MM.1S (cell line): Measurements from ENCODE around the gene CHD2.

Experiments used
- DNase-seq: peaks from one replicate; pipeline ENCODE4 v3.0.0-alpha.2; 2015
- H2AFZ ChIP-seq: fragments of 300-600 bp; sonication (generic); 2 replicates; pipeline ENCODE4 v1.6.0; 2016; ENCODE audit warnings: antibody characterized with exemption, low read length
- H3F3A ChIP-seq: fragments of 300-600 bp; sonication (generic); 2 replicates; pipeline ENCODE4 v1.6.1; 2016; ENCODE audit warnings: mild to moderate bottlenecking, antibody characterized with exemption, low read length, moderate library complexity, mixed read lengths; ENCODE audit not compliant: insufficient read depth
- H3K27ac ChIP-seq: fragments of 300-600 bp; sonication (generic); 2 replicates; pipeline ENCODE4 v1.5.1; 2016; ENCODE audit warnings: mild to moderate bottlenecking, low read length
- H3K27me3 ChIP-seq: fragments of 300-600 bp; sonication (generic); replicated peaks from 2 replicates; pipeline ENCODE4 v1.6.0; 2016; ENCODE audit warnings: low read length; ENCODE audit not compliant: insufficient read depth
- H3K36me3 ChIP-seq: fragments of 300-600 bp; sonication (generic); replicated peaks from 2 replicates; pipeline ENCODE4 v1.6.1; 2016; ENCODE audit warnings: mild to moderate bottlenecking, low read length, mixed read lengths; ENCODE audit not compliant: insufficient read depth
- H3K4me1 ChIP-seq: fragments of 300-600 bp; sonication (generic); 2 replicates; pipeline ENCODE4 v1.6.1; 2016; ENCODE audit warnings: low read length, mixed read lengths
- H3K4me2 ChIP-seq: fragments of 300-600 bp; sonication (generic); 2 replicates; pipeline ENCODE4 v1.6.0; 2016; ENCODE audit warnings: low read depth, low read length
- H3K4me3 ChIP-seq: fragments of 300-600 bp; sonication (generic); 2 replicates; pipeline ENCODE4 v1.5.1; 2016; ENCODE audit warnings: low read length, mixed read lengths
- H3K79me2 ChIP-seq: fragments of 300-600 bp; sonication (generic); 2 replicates; pipeline ENCODE4 v1.6.1; 2016; ENCODE audit warnings: mixed run types, low read length, mixed read lengths
- H3K9ac ChIP-seq: fragments of 300-600 bp; sonication (generic); 2 replicates; pipeline ENCODE4 v1.6.1; 2016; ENCODE audit warnings: low read length, mixed read lengths
- H3K9me2 ChIP-seq: fragments of 300-600 bp; sonication (generic); replicated peaks from 2 replicates; pipeline ENCODE4 v1.6.1; 2016; ENCODE audit warnings: mild to moderate bottlenecking, low read length, mixed read lengths; ENCODE audit not compliant: insufficient read depth
- H3K9me3 ChIP-seq: fragments of 300-600 bp; sonication (generic); replicated peaks from 2 replicates; pipeline ENCODE4 v1.6.1; 2016; ENCODE audit warnings: mild to moderate bottlenecking, low read length, mixed read lengths; ENCODE audit not compliant: insufficient read depth
- H4K20me1 ChIP-seq: fragments of 300-600 bp; sonication (generic); 2 replicates; pipeline ENCODE4 v1.6.1; 2016; ENCODE audit warnings: mild to moderate bottlenecking, low read length, moderate library complexity, mixed read lengths; ENCODE audit not compliant: insufficient read depth
- CTCF ChIP-seq: fragments of 300-600 bp; sonication (generic); IDR thresholded peaks from 2 replicates; pipeline ENCODE4 v1.5.1; 2016; ENCODE audit warnings: antibody characterized with exemption, low read length, mixed read lengths
- EZH2 ChIP-seq: fragments of 300-600 bp; sonication (generic); optimal IDR thresholded peaks from 2 replicates; pipeline ENCODE3; 2017; ENCODE audit warnings: low read depth, mild to moderate bottlenecking, antibody characterized with exemption, low read length, mixed read lengths
- EZH2phosphoT487 ChIP-seq: fragments of 300-600 bp; sonication (generic); IDR thresholded peaks from 2 replicates; pipeline ENCODE4 v1.6.1; 2018; ENCODE audit warnings: antibody characterized with exemption, low read length

Gene CHD2

GRCh38 chr15:92886042-92886537 is 14.0 kb upstream of the CHD2 start:
- peaks cover 7% of the 10 kb centered on the region; the same call in 1 of the 2 replicates for H3F3A ChIP-seq
- H4K20me1 ChIP-seq: peaks cover 3% of the 10 kb centered on the region; the same call in 1 of the 2 replicates

GRCh38 chr15:92886815-92887214 is 13.3 kb upstream of the CHD2 start:
- Histone ChIP-seq H3F3A (peaks cover 10% of the 10 kb centered on the region; the same call in 1 of the 2 replicates), H3K4me1 (peaks cover 24% of the 10 kb centered on the region), H3K79me2 (peaks cover 89% of the 10 kb centered on the region), H3K27ac (no peak overlapping the region), H3K9me2 (no peaks in the 10 kb centered on the region), H3K4me3 (no peak overlapping the region), H3K27me3 (no peaks in the 10 kb centered on the region), H3K36me3 (peaks cover 29% of the 10 kb centered on the region), H3K9me3 (no peaks in the 10 kb centered on the region), H2AFZ (no peak overlapping the region), H4K20me1 (peaks cover 3% of the 10 kb centered on the region; the same call in 1 of the 2 replicates), H3K4me2 (no peak overlapping the region), H3K9ac (no peak overlapping the region)
- DNase-seq: no peak
- TF ChIP-seq EZH2phosphoT487 (no peak), CTCF (no peak), EZH2 (no peak)

More at GRCh38 chr15:92886042-92886537, 14.0 kb upstream of the CHD2 start:
- no peaks in the 10 kb centered on the region for H3K27me3 ChIP-seq
- peak overlapping the region; percentile 67 for H3K4me2 ChIP-seq
- H3K9ac ChIP-seq: no peak overlapping the region; the same call in 1 of the 2 replicates
- H3K36me3 ChIP-seq: peaks cover 26% of the 10 kb centered on the region
- no peaks in the 10 kb centered on the region for H3K9me3 ChIP-seq
- no peak overlapping the region for H3K4me3 ChIP-seq
- H3K4me1 ChIP-seq: peaks cover 28% of the 10 kb centered on the region
- no peak overlapping the region for H3K27ac ChIP-seq
- H3K9me2 ChIP-seq: no peaks in the 10 kb centered on the region
- peaks cover 81% of the 10 kb centered on the region for H3K79me2 ChIP-seq
- DNase-seq: no peak
- TF ChIP-seq EZH2phosphoT487 (no peak), CTCF (no peak), EZH2 (no peak)
- H2AFZ ChIP-seq: no peak overlapping the region

- TF ChIP-seq EZH2phosphoT487 (no peak), EZH2 (no peak), CTCF (no peak)
- Histone ChIP-seq H3K9me3 (no peaks in the 10 kb centered on the region), H3K27me3 (no peaks in the 10 kb centered on the region), H3K9me2 (no peaks in the 10 kb centered on the region), H4K20me1 (peaks cover 3% of the 10 kb centered on the region; the same call in 1 of the 2 replicates), H2AFZ (no peak overlapping the region), H3K27ac (no peak overlapping the region), H3K36me3 (peaks cover 38% of the 10 kb centered on the region), H3K4me1 (peaks cover 24% of the 10 kb centered on the region), H3K4me3 (no peak overlapping the region), H3K79me2 (peaks cover 99% of the 10 kb centered on the region), H3K9ac (no peak overlapping the region), H3F3A (peaks cover 10% of the 10 kb centered on the region; the same call in 1 of the 2 replicates), H3K4me2 (no peak overlapping the region)
- no peak for DNase-seq
Observed at GRCh38 chr15:92887869-92888268, 12.3 kb upstream of the CHD2 start.
